ENCODE data around the gene STAM2. TPM values are rescaled to one million over a fixed set of nuclear protein-coding genes. Genes with fewer than 3 reads are reported as not detected.
"Not testable (repeated sequence)": the region's sequence is repeated elsewhere in the genome, so short reads cannot be mapped to it uniquely, and the experiment has no call there.

STAM2 gene
- total and polyA plus RNA-seq, 2 donors (not counting 3 experiments of a cell fraction or from before 2014, with no cell fraction given): 10.1 to 27.5 TPM

DNA sequence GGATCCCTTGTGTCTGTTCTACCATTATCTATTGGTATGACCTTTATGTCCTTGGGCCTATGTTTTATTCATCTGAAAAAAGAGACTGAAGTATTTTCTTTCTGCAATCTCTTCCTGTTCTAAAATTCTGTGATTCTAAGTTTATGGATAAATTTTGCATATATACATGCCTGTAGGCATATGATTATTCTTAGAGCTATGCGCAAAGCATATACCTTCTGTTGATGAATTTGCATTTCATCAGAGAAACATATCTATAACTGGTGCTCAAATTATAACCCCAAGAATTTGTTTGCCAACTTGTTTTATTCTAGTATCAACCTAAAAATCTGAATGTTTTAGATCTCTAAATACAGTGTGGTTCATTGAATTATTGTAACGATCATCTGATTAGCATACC, 83.5 kb downstream of the STAM2 start:
- H3K4me2 ChIP-seq (ENCODE audit: insufficient read depth, low read length): no peak overlapping the region
- H3K9me3 ChIP-seq (replicated peaks; ENCODE audit: control insufficient read depth, insufficient read depth, low read length): no peaks in the 10 kb centered on the region
- H3K4me3 ChIP-seq (replicated peaks in 1 of 3; ENCODE audit: insufficient read depth in 1 of 3, low read depth in 1 of 3, low read length in 3 of 3): no peak overlapping the region
- no peak overlapping the region for H3K9ac ChIP-seq (replicated peaks; ENCODE audit: extremely low read depth, insufficient read depth, low read length)
- H3K36me3 ChIP-seq (ENCODE audit: control insufficient read depth in 2 of 2, extremely low read depth in 1 of 2, insufficient read depth in 2 of 2, low read length in 2 of 2): no peaks in the 10 kb centered on the region
- POLR2A ChIA-PET: interaction anchor here (0.6 kb wide), 1 partner anchor 91 kb away, joined by 6 read pairs; no protein-coding TSS in a partner anchor
- dilution Hi-C loops (cut with MboI; ENCODE audit: extremely low pct_ligation_motif_present, low sequenced_read_pairs) (no loop called here), intact Hi-C loops (cut with micrococcal nuclease) (no loop called here)
- TF ChIP-seq FOS (IDR thresholded peaks at IDR 0.05; ENCODE audit: borderline replicate concordance, insufficient read depth, low read length) (no peak), GATA2 (IDR thresholded peaks at IDR 0.05; ENCODE audit: insufficient read depth, insufficient read length, low read depth, low read length) (no peak), POLR2AphosphoS5 (IDR thresholded peaks at IDR 0.05; ENCODE audit: insufficient read depth, low read depth, low read length) (no peak), EZH2 (IDR thresholded peaks at IDR 0.05; ENCODE audit: borderline replicate concordance, low read depth, low read length, severe bottlenecking) (no peak), MYC (IDR thresholded peaks at IDR 0.05; ENCODE audit: low read depth, low read length) (no peak), POLR2A (IDR thresholded peaks at IDR 0.05; ENCODE audit: low read depth, low read length) (no peak), JUN (IDR thresholded peaks at IDR 0.05; ENCODE audit: borderline replicate concordance, insufficient read depth, insufficient read length, low read depth) (no peak)
- TF ChIP-seq, protein P1, sequence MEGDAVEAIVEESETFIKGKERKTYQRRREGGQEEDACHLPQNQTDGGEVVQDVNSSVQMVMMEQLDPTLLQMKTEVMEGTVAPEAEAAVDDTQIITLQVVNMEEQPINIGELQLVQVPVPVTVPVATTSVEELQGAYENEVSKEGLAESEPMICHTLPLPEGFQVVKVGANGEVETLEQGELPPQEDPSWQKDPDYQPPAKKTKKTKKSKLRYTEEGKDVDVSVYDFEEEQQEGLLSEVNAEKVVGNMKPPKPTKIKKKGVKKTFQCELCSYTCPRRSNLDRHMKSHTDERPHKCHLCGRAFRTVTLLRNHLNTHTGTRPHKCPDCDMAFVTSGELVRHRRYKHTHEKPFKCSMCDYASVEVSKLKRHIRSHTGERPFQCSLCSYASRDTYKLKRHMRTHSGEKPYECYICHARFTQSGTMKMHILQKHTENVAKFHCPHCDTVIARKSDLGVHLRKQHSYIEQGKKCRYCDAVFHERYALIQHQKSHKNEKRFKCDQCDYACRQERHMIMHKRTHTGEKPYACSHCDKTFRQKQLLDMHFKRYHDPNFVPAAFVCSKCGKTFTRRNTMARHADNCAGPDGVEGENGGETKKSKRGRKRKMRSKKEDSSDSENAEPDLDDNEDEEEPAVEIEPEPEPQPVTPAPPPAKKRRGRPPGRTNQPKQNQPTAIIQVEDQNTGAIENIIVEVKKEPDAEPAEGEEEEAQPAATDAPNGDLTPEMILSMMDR (IDR thresholded peaks at IDR 0.05; ENCODE audit: extremely low read depth in 1 of 2, insufficient read depth in 1 of 2, low read depth in 1 of 2, low read length in 2 of 2): no peak
- TF ChIP-seq, protein P2, sequence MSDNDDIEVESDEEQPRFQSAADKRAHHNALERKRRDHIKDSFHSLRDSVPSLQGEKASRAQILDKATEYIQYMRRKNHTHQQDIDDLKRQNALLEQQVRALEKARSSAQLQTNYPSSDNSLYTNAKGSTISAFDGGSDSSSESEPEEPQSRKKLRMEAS (IDR thresholded peaks at IDR 0.05; ENCODE audit: insufficient read depth, insufficient read length): no peak
- no peak overlapping the region for H3K27ac ChIP-seq (ENCODE audit: insufficient read depth, low read depth, low read length)
- DNase-seq (ENCODE audit: low read depth, low spot score) (no peak), FAIRE-seq (no peak)
- no peaks in the 10 kb centered on the region for H3K9me1 ChIP-seq (replicated peaks; ENCODE audit: control insufficient read depth, extremely low read depth, insufficient read depth, low read length)
- BruUV-seq (replicated peaks): no TSS peak
- H2AFZ ChIP-seq (ENCODE audit: low read depth, low read length): no peak overlapping the region
- peaks cover 9 to 29% of the 10 kb centered on the region in 2 experiments for H3K27me3 ChIP-seq (ENCODE audit: control insufficient read depth in 2 of 2, insufficient read depth in 2 of 2, low read length in 2 of 2)
- no peaks in the 10 kb centered on the region for H3K4me1 ChIP-seq (ENCODE audit: control insufficient read depth, extremely low read depth, insufficient read depth, low read length)
- no peaks in the 10 kb centered on the region for H4K20me1 ChIP-seq (replicated peaks; ENCODE audit: control insufficient read depth, extremely low read depth, insufficient read depth, low read length)
- no peaks in the 10 kb centered on the region for H3K79me2 ChIP-seq (ENCODE audit: control insufficient read depth, insufficient read depth, low read length)
- CTCF ChIA-PET: no interaction called here

DNA sequence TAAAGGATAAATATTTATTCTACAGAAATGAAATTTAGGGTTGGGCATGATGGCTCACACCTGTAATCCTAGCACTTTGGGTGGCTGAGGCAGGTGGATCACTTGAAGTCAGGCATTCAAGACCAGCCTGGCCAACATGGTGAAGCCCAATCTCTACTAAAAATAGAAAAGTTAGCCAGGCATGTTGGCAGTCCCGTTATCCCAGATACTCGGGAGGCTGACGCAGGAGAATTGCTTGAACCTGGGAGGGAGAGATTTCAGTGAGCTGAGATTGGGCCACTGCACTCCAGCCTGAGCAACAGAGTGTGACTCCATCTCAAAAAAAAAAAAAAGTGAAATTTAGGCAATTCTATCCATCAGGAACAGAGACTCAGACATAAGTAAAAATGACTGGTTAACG, 84.8 kb downstream of the STAM2 start:
- POLR2A ChIA-PET: interaction anchor here (0.5 kb wide), 1 partner anchor 8 kb away, joined by 3 read pairs; the partner anchor contains the start of gene CACNB4
- H4K20me1 ChIP-seq (replicated peaks; ENCODE audit: control insufficient read depth, extremely low read depth, insufficient read depth, low read length); DNase-seq (ENCODE audit: low read depth, low spot score); H3K4me3 ChIP-seq (replicated peaks in 1 of 3; ENCODE audit: insufficient read depth in 1 of 3, low read depth in 1 of 3, low read length in 3 of 3); dilution Hi-C loops (cut with MboI; ENCODE audit: extremely low pct_ligation_motif_present, low sequenced_read_pairs); H3K9ac ChIP-seq (replicated peaks; ENCODE audit: extremely low read depth, insufficient read depth, low read length); H3K4me2 ChIP-seq (ENCODE audit: insufficient read depth, low read length); H3K9me1 ChIP-seq (replicated peaks; ENCODE audit: control insufficient read depth, extremely low read depth, insufficient read depth, low read length); H3K9me3 ChIP-seq (replicated peaks; ENCODE audit: control insufficient read depth, insufficient read depth, low read length); BruUV-seq (replicated peaks); H3K4me1 ChIP-seq (ENCODE audit: control insufficient read depth, extremely low read depth, insufficient read depth, low read length); H3K27ac ChIP-seq (ENCODE audit: insufficient read depth, low read depth, low read length); FAIRE-seq; H3K36me3 ChIP-seq (ENCODE audit: control insufficient read depth in 2 of 2, extremely low read depth in 1 of 2, insufficient read depth in 2 of 2, low read length in 2 of 2); H2AFZ ChIP-seq (ENCODE audit: low read depth, low read length); intact Hi-C loops (cut with micrococcal nuclease); H3K79me2 ChIP-seq (ENCODE audit: control insufficient read depth, insufficient read depth, low read length): not testable (repeated sequence)
- peaks cover 9 to 18% of the 10 kb centered on the region in 2 experiments for H3K27me3 ChIP-seq (ENCODE audit: control insufficient read depth in 2 of 2, insufficient read depth in 2 of 2, low read length in 2 of 2)
- CTCF ChIA-PET: interaction anchor here (1.0 to 1.6 kb wide), 2 partner anchors 66 to 610 kb away, joined by 3 read pairs; no protein-coding TSS in a partner anchor

All from endothelial cell of umbilical vein (primary cell).